ENCODE measurements around the gene CFB. TPM values are rescaled to one million over a fixed set of nuclear protein-coding genes. Genes with fewer than 3 reads are reported as not detected.
"Not testable (repeated sequence)": the region's sequence is repeated elsewhere in the genome, so short reads cannot be mapped to it uniquely, and the experiment has no call there.

CFB gene
- total and polyA plus RNA-seq, 7 experiments from 2014 or later, result 0.56 to 1.8 (median 1.4) TPM; not detected in 2

DNA sequence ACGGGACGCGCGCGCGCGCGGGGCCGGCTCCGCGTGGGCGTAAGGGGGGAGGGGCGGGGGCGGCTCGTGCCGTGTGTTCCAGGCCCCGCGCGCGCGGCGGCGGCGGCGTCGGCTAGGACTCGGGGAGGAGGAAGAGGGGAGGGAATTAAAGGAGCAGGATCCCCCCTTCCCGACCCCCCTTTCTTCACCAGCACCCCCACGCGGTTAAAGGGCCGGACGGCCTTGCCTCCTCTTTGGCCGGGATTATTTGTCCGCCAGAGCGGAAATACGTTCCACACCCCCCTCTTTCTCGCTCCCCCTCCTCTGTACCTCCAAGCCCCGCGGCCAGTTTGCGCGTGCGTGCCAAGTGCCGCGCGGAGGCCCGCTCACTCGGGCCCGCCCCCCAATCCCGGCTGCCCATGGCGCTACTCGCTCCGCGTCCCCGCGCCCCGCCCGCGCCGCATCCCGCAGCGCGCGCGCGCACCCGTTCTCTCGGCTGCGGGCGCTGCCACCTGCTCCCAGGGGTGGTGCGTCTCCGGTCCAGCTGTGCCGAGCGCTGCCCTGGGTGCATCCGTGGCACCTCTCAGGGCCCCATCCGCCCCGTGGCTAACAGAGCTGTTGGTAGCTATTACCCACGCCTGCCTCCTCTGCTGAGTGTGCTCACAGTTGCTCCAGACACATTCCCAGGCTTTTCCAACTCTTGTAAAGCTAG is 43.8 kb upstream of the CFB start, which contains the start of gene ZBTB12:
TSS of gene ZBTB12 (minus strand) at position 134 of the 691 bp plus-strand sequence. CDS start 781 bp downstream, outside the sequence.
- ChIA-PET CTCF (interaction anchor here (0.6 kb wide), 2 partner anchors 40 to 353 kb away, joined by 3 read pairs; no protein-coding TSS in a partner anchor), POLR2A (interaction anchor here (0.6 to 1.7 kb wide), 11 partner anchors 12 to 1069 kb away, joined by 3 to 7 read pairs (median 4); partner anchors contain the start of genes DDX39B, DXO, GPANK1 and NELFE)
- ATAC-seq (peak; percentile 76), DNase-seq (peak; percentile 76 to 90 (median 84))
- H3K9me3 ChIP-seq (ENCODE audit: control insufficient read depth in 2 of 3, low read length in 3 of 3), result no peaks in the 10 kb centered on the region
- H3K4me1 Mint-ChIP-seq, result peaks cover 18 to 34% (median 32%) of the 10 kb centered on the region in 7 donors
- H3K4me3 Mint-ChIP-seq, result peak within 1 kb of the TSS; percentile 81 to 96 (median 88)
- peaks cover 0 to 11% (median 0%) of the 10 kb centered on the region in 5 donors for H3K27me3 Mint-ChIP-seq
- H3K9me3 Mint-ChIP-seq, result peaks cover 0 to 3% (median 0%) of the 10 kb centered on the region in 11 donors
- peak within 1 kb of the TSS; percentile 80 for H3K4me3 ChIP-seq (ENCODE audit: low read length)
- H3K27ac ChIP-seq (ENCODE audit: low read depth, low read length), result peak within 1 kb of the TSS; percentile 83
- peaks cover 0 to 6% (median 0%) of the 10 kb centered on the region in 3 experiments for H3K36me3 ChIP-seq (ENCODE audit: control insufficient read depth in 2 of 3, insufficient read depth in 3 of 3, low read length in 3 of 3)
- no peaks in the 10 kb centered on the region for H3K27me3 ChIP-seq (ENCODE audit: control insufficient read depth in 2 of 2, insufficient read depth in 2 of 2, low read length in 2 of 2)
- peaks cover 0 to 7% (median 0%) of the 10 kb centered on the region in 5 donors for H3K36me3 Mint-ChIP-seq
- H3K27ac Mint-ChIP-seq, result peak within 1 kb of the TSS; percentile 75 to 94 (median 86)
- H3K4me1 ChIP-seq (ENCODE audit: control insufficient read depth in 2 of 2, insufficient read depth in 2 of 2, low read length in 2 of 2), result peaks cover 12 to 16% of the 10 kb centered on the region in 2 donors
- intact Hi-C loops (cut with micrococcal nuclease), result loop anchor here in 1 of 2 donors (1.0 kb wide), 2 partner anchors 57 to 68 kb away; partner anchors contain the start of gene SKIC2

DNA sequence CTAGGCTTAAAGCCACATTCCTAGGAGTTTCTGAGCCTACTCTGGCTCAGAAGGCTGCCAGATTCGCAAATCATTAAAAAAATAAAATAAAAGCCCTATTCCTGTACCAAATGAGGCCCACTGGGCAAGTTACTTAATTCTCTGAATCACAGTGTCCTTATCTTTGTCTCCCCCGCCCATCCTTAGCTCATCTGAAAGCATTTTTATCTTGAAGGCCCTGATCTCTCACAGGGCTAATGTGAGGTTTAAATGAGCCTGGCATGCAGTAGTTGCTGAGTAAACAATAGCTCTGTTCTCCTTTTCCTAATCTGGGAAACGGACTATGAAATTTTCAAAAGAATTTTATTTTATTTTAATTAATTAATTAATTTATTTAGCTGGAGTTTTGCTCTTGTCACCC is 41.9 kb upstream of the CFB start:
- H3K4me1 Mint-ChIP-seq, result peaks cover 17 to 24% (median 21%) of the 10 kb centered on the region in 7 donors
- no peaks in the 10 kb centered on the region for H3K9me3 ChIP-seq (ENCODE audit: control insufficient read depth in 2 of 3, low read length in 3 of 3)
- peaks cover 6 to 11% of the 10 kb centered on the region in 2 donors for H3K4me1 ChIP-seq (ENCODE audit: control insufficient read depth in 2 of 2, insufficient read depth in 2 of 2, low read length in 2 of 2)
- H3K36me3 ChIP-seq (ENCODE audit: control insufficient read depth in 2 of 3, insufficient read depth in 3 of 3, low read length in 3 of 3), result no peaks in the 10 kb centered on the region
- H3K36me3 Mint-ChIP-seq, result peaks cover 0 to 5% (median 0%) of the 10 kb centered on the region in 5 donors
- no peak for DNase-seq
- peak overlapping the region in 3 of 9 donors; percentile 14 to 56 (median 14) for H3K27ac Mint-ChIP-seq
- no peaks in the 10 kb centered on the region for H3K9me3 Mint-ChIP-seq
- H3K27me3 Mint-ChIP-seq, result peaks cover 0 to 11% (median 0%) of the 10 kb centered on the region in 5 donors
- ChIA-PET POLR2A (no interaction called here), CTCF (no interaction called here)
- peak overlapping the region in 2 of 10 donors; percentile 27 to 66 for H3K4me3 Mint-ChIP-seq
- no peak for ATAC-seq
- intact Hi-C loops (cut with micrococcal nuclease), result loop anchor here in 1 of 2 donors (1.0 kb wide), 1 partner anchor 9 kb away; no protein-coding TSS in a partner anchor
- H3K4me3 ChIP-seq (ENCODE audit: low read length), result no peak overlapping the region
- no peaks in the 10 kb centered on the region for H3K27me3 ChIP-seq (ENCODE audit: control insufficient read depth in 2 of 2, insufficient read depth in 2 of 2, low read length in 2 of 2)
- H3K27ac ChIP-seq (ENCODE audit: low read depth, low read length), result no peak overlapping the region

DNA sequence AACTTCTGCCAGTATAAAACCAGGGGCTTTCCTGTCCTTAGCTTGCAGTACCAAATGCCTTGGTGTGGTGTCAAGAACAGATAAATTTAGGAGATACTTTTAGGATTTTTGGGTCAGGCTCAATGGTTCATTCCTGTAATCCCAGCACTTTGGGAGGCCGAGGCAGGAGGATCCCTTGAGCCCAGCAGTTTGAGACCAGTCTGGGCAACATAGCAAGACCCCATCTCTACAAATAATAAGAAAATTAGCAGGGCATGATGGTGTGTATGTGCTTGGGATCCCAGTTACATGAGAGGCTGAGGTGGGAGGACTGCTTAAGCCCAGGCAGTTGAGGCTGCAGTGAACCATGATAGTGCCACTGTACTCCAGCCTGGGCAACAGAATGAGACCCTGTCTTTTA is 40.9 kb upstream of the CFB start:
- H3K4me1 ChIP-seq (ENCODE audit: control insufficient read depth in 2 of 2, insufficient read depth in 2 of 2, low read length in 2 of 2), result peaks cover 5 to 9% of the 10 kb centered on the region in 2 donors
- Mint-ChIP-seq H3K27me3 (peaks cover 0 to 11% (median 0%) of the 10 kb centered on the region in 5 donors), H3K36me3 (no peaks in the 10 kb centered on the region), H3K9me3 (no peaks in the 10 kb centered on the region), H3K4me3 (no peak overlapping the region), H3K27ac (no peak overlapping the region), H3K4me1 (peaks cover 8 to 15% (median 11%) of the 10 kb centered on the region in 7 donors)
- H3K27me3 ChIP-seq (ENCODE audit: control insufficient read depth in 2 of 2, insufficient read depth in 2 of 2, low read length in 2 of 2), result no peaks in the 10 kb centered on the region
- ATAC-seq (no peak), DNase-seq (no peak)
- no peaks in the 10 kb centered on the region for H3K9me3 ChIP-seq (ENCODE audit: control insufficient read depth in 2 of 3, low read length in 3 of 3)
- intact Hi-C loops (cut with micrococcal nuclease), result no loop called here
- CTCF ChIA-PET, result no interaction called here
- H3K27ac ChIP-seq (ENCODE audit: low read depth, low read length), result no peak overlapping the region
- H3K36me3 ChIP-seq (ENCODE audit: control insufficient read depth in 2 of 3, insufficient read depth in 3 of 3, low read length in 3 of 3), result no peaks in the 10 kb centered on the region
- POLR2A ChIA-PET, result interaction anchor here (0.6 to 1.3 kb wide), 3 partner anchors 54 to 347 kb away, joined by 3 to 4 read pairs (median 3); partner anchors contain the start of genes DXO, NELFE and SKIC2
- H3K4me3 ChIP-seq (ENCODE audit: low read length), result no peak overlapping the region

DNA sequence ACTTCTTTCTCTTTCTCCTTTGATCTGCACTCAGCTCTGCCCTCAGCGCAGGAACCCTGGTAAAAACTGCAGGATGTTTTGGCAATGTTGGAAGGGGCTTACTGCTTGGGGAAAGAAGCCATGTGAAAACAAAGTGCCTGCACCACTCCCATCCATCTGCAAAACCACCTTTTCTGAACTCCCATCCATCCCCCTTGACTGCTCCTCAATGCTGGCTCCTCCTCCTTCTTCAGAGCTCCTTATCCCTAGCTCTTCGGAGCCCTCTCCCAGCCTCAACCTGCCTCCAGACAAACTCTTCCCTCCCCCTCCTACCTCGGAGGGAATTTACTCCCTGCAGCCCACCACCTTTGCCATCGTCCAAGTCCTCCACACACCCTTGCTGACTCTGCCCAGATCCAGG is 39.8 kb upstream of the CFB start:
- H3K27me3 Mint-ChIP-seq, result peaks cover 0 to 11% (median 0%) of the 10 kb centered on the region in 5 donors
- H3K27ac ChIP-seq (ENCODE audit: low read depth, low read length), result no peak overlapping the region
- POLR2A ChIA-PET, result interaction anchor here (1.2 to 1.3 kb wide), 2 partner anchors 53 to 66 kb away, joined by 3 to 4 read pairs; partner anchors contain the start of genes DXO, NELFE and SKIC2
- peaks cover 8 to 18% (median 10%) of the 10 kb centered on the region in 7 donors for H3K4me1 Mint-ChIP-seq
- no peak overlapping the region for H3K4me3 Mint-ChIP-seq
- H3K27ac Mint-ChIP-seq, result peak overlapping the region in 1 of 9 donors; percentile 55
- no peaks in the 10 kb centered on the region for H3K9me3 ChIP-seq (ENCODE audit: control insufficient read depth in 2 of 3, low read length in 3 of 3)
- CTCF ChIA-PET, result no interaction called here
- H3K9me3 Mint-ChIP-seq, result no peaks in the 10 kb centered on the region
- no peak overlapping the region for H3K4me3 ChIP-seq (ENCODE audit: low read length)
- H3K4me1 ChIP-seq (ENCODE audit: control insufficient read depth in 2 of 2, insufficient read depth in 2 of 2, low read length in 2 of 2), result peaks cover 5% of the 10 kb centered on the region in 2 donors
- H3K36me3 ChIP-seq (ENCODE audit: control insufficient read depth in 2 of 3, insufficient read depth in 3 of 3, low read length in 3 of 3), result no peaks in the 10 kb centered on the region
- no peak for DNase-seq
- H3K36me3 Mint-ChIP-seq, result no peaks in the 10 kb centered on the region
- H3K27me3 ChIP-seq (ENCODE audit: control insufficient read depth in 2 of 2, insufficient read depth in 2 of 2, low read length in 2 of 2), result no peaks in the 10 kb centered on the region
- intact Hi-C loops (cut with micrococcal nuclease), result no loop called here
- no peak for ATAC-seq

DNA sequence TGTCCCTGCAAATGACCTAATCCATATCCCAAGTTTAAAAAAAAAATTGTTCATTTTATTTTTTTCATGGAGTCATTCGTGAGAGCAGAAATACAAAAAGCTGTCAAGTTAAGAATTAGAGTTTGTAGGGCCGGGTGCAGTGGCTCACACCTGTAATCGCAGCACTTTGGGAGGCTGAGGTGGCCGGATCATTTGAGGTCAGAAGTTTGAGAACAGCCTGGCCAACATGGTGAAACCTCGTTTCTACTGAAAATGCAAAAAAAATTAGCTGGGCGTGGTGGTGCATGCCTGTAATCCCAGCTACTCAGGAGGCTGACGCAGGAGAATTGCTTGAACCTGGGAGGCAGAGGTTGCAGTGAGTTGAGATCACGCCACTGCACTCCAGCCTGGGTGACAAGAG is 39.2 kb upstream of the CFB start:
- ATAC-seq; H3K36me3 Mint-ChIP-seq; H3K27ac ChIP-seq (ENCODE audit: low read depth, low read length); intact Hi-C loops (cut with micrococcal nuclease); H3K4me1 ChIP-seq (ENCODE audit: control insufficient read depth in 2 of 2, insufficient read depth in 2 of 2, low read length in 2 of 2); H3K4me3 Mint-ChIP-seq; H3K9me3 ChIP-seq (ENCODE audit: control insufficient read depth in 2 of 3, low read length in 3 of 3); H3K27me3 ChIP-seq (ENCODE audit: control insufficient read depth in 2 of 2, insufficient read depth in 2 of 2, low read length in 2 of 2); H3K9me3 Mint-ChIP-seq; CTCF ChIA-PET; POLR2A ChIA-PET; H3K4me3 ChIP-seq (ENCODE audit: low read length); H3K36me3 ChIP-seq (ENCODE audit: control insufficient read depth in 2 of 3, insufficient read depth in 3 of 3, low read length in 3 of 3); DNase-seq: not testable (repeated sequence)
- Mint-ChIP-seq H3K27me3 (peaks cover 0 to 11% (median 0%) of the 10 kb centered on the region in 5 donors), H3K27ac (peak overlapping the region in 1 of 9 donors; percentile 56), H3K4me1 (peaks cover 8 to 18% (median 10%) of the 10 kb centered on the region in 7 donors)

DNA sequence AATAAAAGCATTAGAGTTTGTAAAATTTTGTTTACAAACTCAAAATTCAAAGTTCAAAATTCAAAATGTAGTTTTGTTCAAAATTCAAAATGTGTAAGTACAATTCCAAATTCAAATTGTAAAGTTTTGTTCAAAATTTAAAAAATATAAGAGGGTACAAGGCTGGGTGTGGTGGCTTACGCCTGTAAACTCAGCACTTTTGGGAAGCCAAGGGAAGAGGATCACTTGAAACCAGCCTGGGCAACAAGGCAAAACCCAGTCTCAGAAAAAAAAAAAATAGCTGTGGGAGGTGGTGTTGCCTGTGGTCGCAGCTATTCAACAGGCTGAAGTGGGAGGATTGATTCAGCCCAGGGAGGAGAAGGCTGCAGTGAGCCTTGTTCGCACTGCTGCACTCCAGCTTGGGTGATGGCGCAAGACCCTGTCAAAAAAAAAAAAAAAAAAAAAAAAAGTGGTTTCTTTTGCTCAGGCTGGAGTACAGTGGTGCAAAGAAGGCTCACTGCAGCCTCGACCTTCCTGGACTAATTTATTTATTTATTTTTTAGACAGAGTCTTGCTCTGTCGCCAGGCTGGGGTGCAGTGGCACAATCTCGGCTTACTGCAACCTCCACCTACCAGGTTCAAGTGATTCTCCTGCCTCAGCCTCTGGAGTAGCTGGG is 38.6 kb upstream of the CFB start:
- Histone ChIP-seq H3K4me3 (ENCODE audit: low read length) (no peak overlapping the region), H3K27ac (ENCODE audit: low read depth, low read length) (no peak overlapping the region), H3K27me3 (ENCODE audit: control insufficient read depth in 2 of 2, insufficient read depth in 2 of 2, low read length in 2 of 2) (no peaks in the 10 kb centered on the region), H3K36me3 (ENCODE audit: control insufficient read depth in 2 of 3, insufficient read depth in 3 of 3, low read length in 3 of 3) (no peaks in the 10 kb centered on the region), H3K9me3 (ENCODE audit: control insufficient read depth in 2 of 3, low read length in 3 of 3) (no peaks in the 10 kb centered on the region), H3K4me1 (ENCODE audit: control insufficient read depth in 2 of 2, insufficient read depth in 2 of 2, low read length in 2 of 2) (peaks cover 3 to 5% of the 10 kb centered on the region in 2 donors)
- Mint-ChIP-seq H3K9me3 (no peaks in the 10 kb centered on the region), H3K36me3 (no peaks in the 10 kb centered on the region), H3K4me3 (no peak overlapping the region), H3K27me3 (peaks cover 0 to 11% (median 0%) of the 10 kb centered on the region in 5 donors), H3K4me1 (peaks cover 8 to 18% (median 9%) of the 10 kb centered on the region in 7 donors), H3K27ac (peak overlapping the region in 1 of 9 donors; percentile 56)
- CTCF ChIA-PET, result no interaction called here
- POLR2A ChIA-PET, result interaction anchor here (0.7 kb wide), 1 partner anchor 1550 kb away, joined by 3 read pairs; no protein-coding TSS in a partner anchor
- no peak for ATAC-seq
- DNase-seq, result no peak
- intact Hi-C loops (cut with micrococcal nuclease), result no loop called here

Measured in naive thymus-derived CD4-positive, alpha-beta T cell (primary cell).